Neural crest cell (in vitro differentiated cells): ENCODE results near the gene LRCH1. TPM values are rescaled to one million over a fixed set of nuclear protein-coding genes. Genes with fewer than 3 reads are reported as not detected.

Experiments used
- DNase-seq: peaks from one replicate; pipeline ENCODE4 v3.0.0; 2021; ENCODE audit warnings: low read depth, mixed read lengths, low spot score
- H3K27ac Mint-ChIP-seq: one replicate; pipeline ENCODE4 v1.8.0; 2021; ENCODE audit warnings: mild to moderate bottlenecking, mixed read lengths; ENCODE audit not compliant: unreplicated experiment
- H3K27me3 Mint-ChIP-seq: 2 replicates; pipeline ENCODE4 v1.8.0; 2021; ENCODE audit warnings: low read depth, mild to moderate bottlenecking, mixed read lengths
- H3K36me3 Mint-ChIP-seq: 2 replicates; pipeline ENCODE4 v1.8.0; 2021; ENCODE audit warnings: low read depth, mild to moderate bottlenecking, mixed read lengths
- H3K4me1 Mint-ChIP-seq: 2 replicates; pipeline ENCODE4 v1.8.0; 2021; ENCODE audit warnings: mixed read lengths
- H3K4me3 Mint-ChIP-seq: one replicate; pipeline ENCODE4 v1.8.0; 2021; ENCODE audit warnings: mild to moderate bottlenecking, mixed read lengths
- H3K9me3 Mint-ChIP-seq: 2 replicates; pipeline ENCODE4 v1.8.0; 2021; ENCODE audit warnings: mixed read lengths
- CTCF ChIP-seq: fragments of 200-600 bp; sonication (generic); conservative IDR thresholded peaks from 2 replicates; pipeline ENCODE4 v1.5.0; 2021; ENCODE audit warnings: antibody characterized with exemption, mild to moderate bottlenecking
- total RNA-seq: library from RNA; stranded (reverse); gene quantifications from 2 replicates; pipeline ENCODE4 v1.2.1, GENCODE V29; 2021

Gene LRCH1
- total RNA-seq, 1 donor from 2014 or later = 15.8 TPM

- H3K4me3 Mint-ChIP-seq = no peak overlapping the region
- DNase-seq = no peak
- no peak overlapping the region for H3K27ac Mint-ChIP-seq
- peaks cover 6% of the 10 kb centered on the region for H3K36me3 Mint-ChIP-seq
- no peak for TF ChIP-seq CTCF
- peaks cover 35% of the 10 kb centered on the region for H3K4me1 Mint-ChIP-seq
- no peaks in the 10 kb centered on the region for H3K9me3 Mint-ChIP-seq
- no peaks in the 10 kb centered on the region for H3K27me3 Mint-ChIP-seq
Observed at GRCh38 chr13:46664195-46664594, 111.2 kb downstream of the LRCH1 start.

GRCh38 chr13:46665248-46665632 is 112.3 kb downstream of the LRCH1 start:
- Mint-ChIP-seq H3K9me3 (no peaks in the 10 kb centered on the region), H3K4me3 (no peak overlapping the region), H3K36me3 (peaks cover 6% of the 10 kb centered on the region), H3K27me3 (no peaks in the 10 kb centered on the region), H3K4me1 (peaks cover 35% of the 10 kb centered on the region), H3K27ac (peak overlapping the region; percentile 16)
- no peak for TF ChIP-seq CTCF
- DNase-seq = no peak

GRCh38 chr13:46665633-46666482 is 112.9 kb downstream of the LRCH1 start:
- Mint-ChIP-seq H3K4me1 (peaks cover 31% of the 10 kb centered on the region), H3K36me3 (peaks cover 2% of the 10 kb centered on the region), H3K4me3 (no peak overlapping the region)

GRCh38 chr13:46666727-46667456 is 113.9 kb downstream of the LRCH1 start:
- H3K27me3 Mint-ChIP-seq = no peaks in the 10 kb centered on the region
- H3K9me3 Mint-ChIP-seq = no peaks in the 10 kb centered on the region
- peak overlapping the region; percentile 70 for H3K27ac Mint-ChIP-seq
- peaks cover 2% of the 10 kb centered on the region for H3K36me3 Mint-ChIP-seq
- no peak overlapping the region for H3K4me3 Mint-ChIP-seq
- peaks cover 29% of the 10 kb centered on the region for H3K4me1 Mint-ChIP-seq
- TF ChIP-seq CTCF = no peak
- no peak for DNase-seq

More at GRCh38 chr13:46665633-46666482, 112.9 kb downstream of the LRCH1 start:
- no peak for TF ChIP-seq CTCF
- no peak for DNase-seq
- H3K9me3 Mint-ChIP-seq = no peaks in the 10 kb centered on the region
- H3K27me3 Mint-ChIP-seq = no peaks in the 10 kb centered on the region
- peak overlapping the region; percentile 16 for H3K27ac Mint-ChIP-seq

- Mint-ChIP-seq H3K9me3 (no peaks in the 10 kb centered on the region), H3K27me3 (no peaks in the 10 kb centered on the region)
- DNase-seq = no peak
Observed at GRCh38 chr13:46667687-46668281, 114.8 kb downstream of the LRCH1 start.

More at GRCh38 chr13:46667687-46668281, 114.8 kb downstream of the LRCH1 start:
- Mint-ChIP-seq H3K36me3 (peaks cover 5% of the 10 kb centered on the region), H3K4me1 (peaks cover 23% of the 10 kb centered on the region), H3K4me3 (no peak overlapping the region), H3K27ac (no peak overlapping the region)
- no peak for TF ChIP-seq CTCF
